ENCODE data around the gene SMIM24.

DNA sequence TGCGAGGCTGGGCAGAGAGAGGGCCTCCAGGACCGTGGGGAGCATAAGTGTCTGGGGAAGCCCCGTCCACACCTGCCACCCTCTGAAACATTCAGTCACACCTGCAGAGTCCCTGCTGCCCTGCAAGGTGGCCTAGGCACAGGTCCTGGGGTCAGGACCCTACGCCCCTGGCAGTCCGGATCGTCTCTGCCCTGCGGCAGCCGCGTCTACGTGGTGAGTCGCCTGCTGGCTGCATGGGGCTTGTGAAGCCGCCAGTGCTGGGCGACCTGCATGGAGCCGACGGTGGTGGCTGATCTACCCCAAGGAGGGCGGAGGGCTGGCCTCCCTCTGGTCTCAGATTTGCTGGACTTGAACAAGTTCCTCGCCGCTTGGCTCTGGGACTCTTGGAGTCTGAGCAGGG, 38.8 kb upstream of the SMIM24 start:
- TF ChIP-seq, protein P1, sequence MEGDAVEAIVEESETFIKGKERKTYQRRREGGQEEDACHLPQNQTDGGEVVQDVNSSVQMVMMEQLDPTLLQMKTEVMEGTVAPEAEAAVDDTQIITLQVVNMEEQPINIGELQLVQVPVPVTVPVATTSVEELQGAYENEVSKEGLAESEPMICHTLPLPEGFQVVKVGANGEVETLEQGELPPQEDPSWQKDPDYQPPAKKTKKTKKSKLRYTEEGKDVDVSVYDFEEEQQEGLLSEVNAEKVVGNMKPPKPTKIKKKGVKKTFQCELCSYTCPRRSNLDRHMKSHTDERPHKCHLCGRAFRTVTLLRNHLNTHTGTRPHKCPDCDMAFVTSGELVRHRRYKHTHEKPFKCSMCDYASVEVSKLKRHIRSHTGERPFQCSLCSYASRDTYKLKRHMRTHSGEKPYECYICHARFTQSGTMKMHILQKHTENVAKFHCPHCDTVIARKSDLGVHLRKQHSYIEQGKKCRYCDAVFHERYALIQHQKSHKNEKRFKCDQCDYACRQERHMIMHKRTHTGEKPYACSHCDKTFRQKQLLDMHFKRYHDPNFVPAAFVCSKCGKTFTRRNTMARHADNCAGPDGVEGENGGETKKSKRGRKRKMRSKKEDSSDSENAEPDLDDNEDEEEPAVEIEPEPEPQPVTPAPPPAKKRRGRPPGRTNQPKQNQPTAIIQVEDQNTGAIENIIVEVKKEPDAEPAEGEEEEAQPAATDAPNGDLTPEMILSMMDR (IDR thresholded peaks at IDR 0.05), result no peak
- no peak for TF ChIP-seq POLR2AphosphoS5 (IDR thresholded peaks at IDR 0.05; ENCODE audit: insufficient read depth in 1 of 2, low read depth in 1 of 2)
- TF ChIP-seq POLR2A (IDR thresholded peaks at IDR 0.05), result no peak

Measured in vagina (tissue), 2 donors.